MM.1S (cell line): Measurements from ENCODE around the gene LRP10.

Experiments used
- DNase-seq: peaks from one replicate; pipeline ENCODE4 v3.0.0-alpha.2; 2015
- H2AFZ ChIP-seq: fragments of 300-600 bp; sonication (generic); 2 replicates; pipeline ENCODE4 v1.6.0; 2016; ENCODE audit warnings: antibody characterized with exemption, low read length
- H3F3A ChIP-seq: fragments of 300-600 bp; sonication (generic); 2 replicates; pipeline ENCODE4 v1.6.1; 2016; ENCODE audit warnings: mild to moderate bottlenecking, antibody characterized with exemption, low read length, moderate library complexity, mixed read lengths; ENCODE audit not compliant: insufficient read depth
- H3K27ac ChIP-seq: fragments of 300-600 bp; sonication (generic); 2 replicates; pipeline ENCODE4 v1.5.1; 2016; ENCODE audit warnings: mild to moderate bottlenecking, low read length
- H3K27me3 ChIP-seq: fragments of 300-600 bp; sonication (generic); replicated peaks from 2 replicates; pipeline ENCODE4 v1.6.0; 2016; ENCODE audit warnings: low read length; ENCODE audit not compliant: insufficient read depth
- H3K36me3 ChIP-seq: fragments of 300-600 bp; sonication (generic); replicated peaks from 2 replicates; pipeline ENCODE4 v1.6.1; 2016; ENCODE audit warnings: mild to moderate bottlenecking, low read length, mixed read lengths; ENCODE audit not compliant: insufficient read depth
- H3K4me1 ChIP-seq: fragments of 300-600 bp; sonication (generic); 2 replicates; pipeline ENCODE4 v1.6.1; 2016; ENCODE audit warnings: low read length, mixed read lengths
- H3K4me2 ChIP-seq: fragments of 300-600 bp; sonication (generic); 2 replicates; pipeline ENCODE4 v1.6.0; 2016; ENCODE audit warnings: low read depth, low read length
- H3K4me3 ChIP-seq: fragments of 300-600 bp; sonication (generic); 2 replicates; pipeline ENCODE4 v1.5.1; 2016; ENCODE audit warnings: low read length, mixed read lengths
- H3K79me2 ChIP-seq: fragments of 300-600 bp; sonication (generic); 2 replicates; pipeline ENCODE4 v1.6.1; 2016; ENCODE audit warnings: mixed run types, low read length, mixed read lengths
- H3K9ac ChIP-seq: fragments of 300-600 bp; sonication (generic); 2 replicates; pipeline ENCODE4 v1.6.1; 2016; ENCODE audit warnings: low read length, mixed read lengths
- H3K9me2 ChIP-seq: fragments of 300-600 bp; sonication (generic); replicated peaks from 2 replicates; pipeline ENCODE4 v1.6.1; 2016; ENCODE audit warnings: mild to moderate bottlenecking, low read length, mixed read lengths; ENCODE audit not compliant: insufficient read depth
- H3K9me3 ChIP-seq: fragments of 300-600 bp; sonication (generic); replicated peaks from 2 replicates; pipeline ENCODE4 v1.6.1; 2016; ENCODE audit warnings: mild to moderate bottlenecking, low read length, mixed read lengths; ENCODE audit not compliant: insufficient read depth
- H4K20me1 ChIP-seq: fragments of 300-600 bp; sonication (generic); 2 replicates; pipeline ENCODE4 v1.6.1; 2016; ENCODE audit warnings: mild to moderate bottlenecking, low read length, moderate library complexity, mixed read lengths; ENCODE audit not compliant: insufficient read depth
- CTCF ChIP-seq: fragments of 300-600 bp; sonication (generic); IDR thresholded peaks from 2 replicates; pipeline ENCODE4 v1.5.1; 2016; ENCODE audit warnings: antibody characterized with exemption, low read length, mixed read lengths
- EZH2 ChIP-seq: fragments of 300-600 bp; sonication (generic); optimal IDR thresholded peaks from 2 replicates; pipeline ENCODE3; 2017; ENCODE audit warnings: low read depth, mild to moderate bottlenecking, antibody characterized with exemption, low read length, mixed read lengths
- EZH2phosphoT487 ChIP-seq: fragments of 300-600 bp; sonication (generic); IDR thresholded peaks from 2 replicates; pipeline ENCODE4 v1.6.1; 2018; ENCODE audit warnings: antibody characterized with exemption, low read length

The LRP10 gene

DNA sequence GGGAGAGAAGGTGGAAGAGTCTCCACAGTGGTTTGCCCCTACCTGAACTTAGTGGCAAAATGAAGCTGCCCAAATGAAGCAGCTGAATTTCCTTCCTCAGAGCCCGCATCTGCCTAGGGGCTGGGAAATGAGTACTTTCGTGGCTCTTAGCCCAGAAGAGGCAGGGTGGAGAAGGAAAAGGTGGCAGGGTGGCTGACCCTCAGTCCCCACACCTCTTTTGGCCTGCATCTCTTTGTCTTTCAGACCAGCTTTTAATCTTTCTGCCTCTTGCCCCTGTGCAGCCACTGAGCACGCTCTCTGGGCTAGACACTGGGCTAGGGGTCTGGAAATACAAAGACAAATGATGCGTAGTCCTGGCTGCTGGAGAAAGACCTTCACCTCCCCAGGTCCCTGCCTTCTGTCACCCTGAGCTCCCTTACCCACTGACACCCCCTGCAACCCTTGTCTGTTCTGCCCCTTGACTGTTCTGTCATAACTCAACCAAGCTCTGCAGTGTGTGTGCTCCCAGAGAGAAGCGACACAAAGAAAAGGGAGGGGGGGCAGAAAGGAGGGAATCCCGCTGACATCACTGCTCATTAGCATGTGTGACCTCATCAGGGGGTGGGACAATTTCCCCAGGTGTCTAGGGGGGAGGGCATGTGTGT lies 11.1 kb downstream of the LRP10 start:
- TF ChIP-seq CTCF (no peak), EZH2phosphoT487 (no peak)
- no peaks in the 10 kb centered on the region for H4K20me1 ChIP-seq
- H3K4me1 ChIP-seq, result peaks cover 5% of the 10 kb centered on the region; the same call in 1 of the 2 replicates
- H3K27me3 ChIP-seq, result no peaks in the 10 kb centered on the region
- H3F3A ChIP-seq, result peaks cover 14% of the 10 kb centered on the region
- no peaks in the 10 kb centered on the region for H3K79me2 ChIP-seq
- H3K27ac ChIP-seq, result no peak overlapping the region
- H3K9me3 ChIP-seq, result no peaks in the 10 kb centered on the region
- H3K4me2 ChIP-seq, result no peak overlapping the region
- no peak overlapping the region for H3K4me3 ChIP-seq
- H3K9me2 ChIP-seq, result no peaks in the 10 kb centered on the region
- no peaks in the 10 kb centered on the region for H3K36me3 ChIP-seq
- H2AFZ ChIP-seq, result no peak overlapping the region
- no peak for DNase-seq
- no peak overlapping the region for H3K9ac ChIP-seq

DNA sequence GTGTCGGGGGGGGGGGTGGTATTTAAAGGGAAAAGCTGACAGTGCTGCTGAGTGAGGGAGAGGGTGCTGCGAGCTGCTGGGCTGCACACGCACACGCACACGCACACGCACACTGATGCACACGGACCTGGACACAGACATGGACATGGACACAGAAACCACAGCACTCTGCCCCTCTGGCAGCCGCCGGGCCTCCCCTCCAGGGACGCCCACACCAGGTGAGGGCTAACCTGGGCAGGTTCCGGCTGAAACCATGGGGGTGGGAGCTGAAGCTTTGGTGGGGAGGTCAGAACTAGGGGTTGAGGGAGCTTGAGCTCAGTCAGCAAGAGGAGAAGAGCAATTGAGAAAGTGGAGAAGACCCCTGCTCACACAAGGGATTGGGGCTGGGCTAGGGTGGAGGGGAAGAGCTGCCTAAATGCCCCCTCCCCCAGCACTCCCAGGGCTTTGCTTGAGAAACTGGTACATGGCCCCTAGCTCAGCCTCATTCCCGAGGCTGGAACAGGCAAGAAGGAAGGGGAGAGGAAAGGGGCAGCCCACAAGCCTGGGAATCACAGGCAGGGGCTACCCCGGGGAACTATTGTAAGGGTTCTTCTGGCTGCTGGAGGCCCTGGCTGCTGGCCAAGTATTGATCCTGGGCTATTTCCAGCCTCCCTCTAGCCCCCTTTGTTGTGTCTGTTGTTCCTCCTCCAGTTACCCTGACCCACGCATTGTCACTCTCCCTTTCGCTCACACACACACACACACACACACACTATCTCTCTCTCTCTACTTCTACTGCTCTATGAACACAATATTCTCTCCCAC lies 11.8 kb downstream of the LRP10 start, which contains the start of gene REM2:
Gene REM2 (plus strand): TSS at position 50 of the 804 bp plus-strand sequence. CDS start 66 bp downstream, at position 116.
- Histone ChIP-seq H3K9me3 (no peaks in the 10 kb centered on the region), H2AFZ (no peak within 1 kb of the TSS), H3K4me2 (no peak within 1 kb of the TSS), H3K79me2 (no peaks in the 10 kb centered on the region), H3K9ac (no peak within 1 kb of the TSS), H3K9me2 (no peaks in the 10 kb centered on the region), H3K4me3 (no peak within 1 kb of the TSS), H3K4me1 (peaks cover 5% of the 10 kb centered on the region; the same call in 1 of the 2 replicates), H3K27ac (no peak within 1 kb of the TSS), H4K20me1 (no peaks in the 10 kb centered on the region), H3F3A (peaks cover 21% of the 10 kb centered on the region), H3K27me3 (no peaks in the 10 kb centered on the region), H3K36me3 (no peaks in the 10 kb centered on the region)
- TF ChIP-seq EZH2phosphoT487, result no peak
- TF ChIP-seq CTCF, result no peak
- TF ChIP-seq EZH2, result no peak
- no peak for DNase-seq

DNA sequence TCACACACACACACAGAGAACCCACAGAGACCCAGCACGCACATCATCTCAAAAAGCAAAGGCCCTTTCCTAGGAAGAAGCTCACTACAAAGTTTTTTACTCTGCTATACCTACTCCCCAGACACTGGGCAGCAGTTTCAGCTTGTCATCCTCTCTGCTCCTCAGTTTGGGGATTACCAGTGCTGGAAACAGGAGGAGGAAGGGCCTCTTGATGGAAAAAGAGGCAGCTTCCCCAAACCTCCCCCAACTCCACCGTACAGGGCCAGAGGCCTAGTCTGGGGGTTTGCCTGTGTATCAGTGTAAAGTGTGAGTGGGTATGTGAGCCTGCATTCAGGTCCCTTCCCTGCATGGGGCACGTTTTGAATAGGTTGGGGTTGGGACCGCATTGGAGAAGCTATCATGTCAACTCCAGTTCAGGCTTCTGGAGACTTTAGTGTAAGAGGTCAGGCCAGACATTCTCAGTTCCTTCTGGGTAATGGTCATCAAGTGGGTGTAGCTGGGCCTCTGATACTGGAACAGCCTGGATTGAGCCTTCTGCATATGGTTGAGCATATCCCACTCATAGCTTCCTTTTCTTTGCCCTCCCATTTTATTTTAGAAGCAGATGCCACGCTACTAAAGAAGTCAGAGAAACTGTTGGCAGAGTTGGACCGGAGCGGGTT lies 12.7 kb downstream of the LRP10 start:
- DNase-seq, result no peak
- Histone ChIP-seq H3K4me1 (peaks cover 5% of the 10 kb centered on the region; the same call in 1 of the 2 replicates), H3K79me2 (no peaks in the 10 kb centered on the region), H4K20me1 (no peaks in the 10 kb centered on the region), H2AFZ (no peak overlapping the region), H3K9me2 (no peaks in the 10 kb centered on the region), H3F3A (peaks cover 21% of the 10 kb centered on the region), H3K27me3 (no peaks in the 10 kb centered on the region), H3K27ac (no peak overlapping the region), H3K4me3 (no peak overlapping the region), H3K4me2 (no peak overlapping the region), H3K9ac (no peak overlapping the region), H3K36me3 (no peaks in the 10 kb centered on the region), H3K9me3 (no peaks in the 10 kb centered on the region)
- no peak for TF ChIP-seq CTCF
- no peak for TF ChIP-seq EZH2phosphoT487
- no peak for TF ChIP-seq EZH2
